DOHH2 (cell line): ENCODE data around the gene DDX41.

Source experiments
- H3F3A ChIP-seq: fragments of 200-600 bp; sonication (generic), shearing (Covaris generic); 2 replicates; pipeline ENCODE4 v1.6.0; 2016; ENCODE audit warnings: antibody characterized with exemption, mild to moderate bottlenecking; ENCODE audit not compliant: control insufficient read depth, insufficient read depth
- H3K27ac ChIP-seq: fragments of 200-600 bp; sonication (generic); 2 replicates; pipeline ENCODE4 v1.5.1; 2014; ENCODE audit warnings: low read depth, mild to moderate bottlenecking, low read length, moderate library complexity
- H3K27me3 ChIP-seq: fragments of 200-600 bp; sonication (generic); 2 replicates; pipeline ENCODE4 v1.6.1; 2014; ENCODE audit warnings: mild to moderate bottlenecking, low read length, mixed read lengths; ENCODE audit not compliant: control insufficient read depth
- H3K36me3 ChIP-seq: fragments of 200-600 bp; sonication (generic); 2 replicates; pipeline ENCODE4 v1.6.1; 2014; ENCODE audit warnings: mild to moderate bottlenecking, low read length, moderate library complexity, mixed read lengths; ENCODE audit not compliant: control insufficient read depth
- H3K4me1 ChIP-seq: fragments of 200-600 bp; sonication (generic); 2 replicates; pipeline ENCODE4 v1.6.1; 2014; ENCODE audit warnings: mild to moderate bottlenecking, low read length, mixed read lengths; ENCODE audit not compliant: control insufficient read depth
- H3K4me2 ChIP-seq: fragments of 200-600 bp; sonication (generic); 2 replicates; pipeline ENCODE4 v1.6.0; 2014; ENCODE audit warnings: mild to moderate bottlenecking, low read length, moderate library complexity
- H3K4me3 ChIP-seq: fragments of 200-600 bp; sonication (generic); 2 replicates; pipeline ENCODE4 v1.5.1; 2014; ENCODE audit warnings: mild to moderate bottlenecking, low read length, mixed read lengths
- H3K79me2 ChIP-seq: fragments of 200-600 bp; sonication (generic); 2 replicates; pipeline ENCODE4 v1.6.1; 2014; ENCODE audit warnings: mild to moderate bottlenecking, low read length, mixed read lengths; ENCODE audit not compliant: control insufficient read depth
- H3K9me2 ChIP-seq: fragments of 200-600 bp; sonication (generic); replicated peaks from 2 replicates; pipeline ENCODE4 v1.6.1; 2014; ENCODE audit warnings: mild to moderate bottlenecking, low read length, mixed read lengths; ENCODE audit not compliant: control insufficient read depth
- H3K9me3 ChIP-seq: fragments of 200-600 bp; sonication (generic); 2 replicates; pipeline ENCODE4 v1.6.1; 2014; ENCODE audit warnings: antibody characterized with exemption, low read length, mixed read lengths; ENCODE audit not compliant: control insufficient read depth, insufficient read depth
- H4K20me1 ChIP-seq: fragments of 200-600 bp; sonication (generic); 2 replicates; pipeline ENCODE4 v1.6.0; 2014; ENCODE audit warnings: low read depth, mild to moderate bottlenecking, antibody characterized with exemption, low read length, moderate library complexity; ENCODE audit not compliant: control insufficient read depth, insufficient read depth
- EZH2phosphoT487 ChIP-seq: fragments of 200-600 bp; sonication (generic); IDR thresholded peaks from 2 replicates; pipeline ENCODE4 v1.6.1; 2017; ENCODE audit warnings: borderline replicate concordance, mild to moderate bottlenecking, antibody characterized with exemption, low read length, moderate library complexity, mixed read lengths
- TF ChIP-seq, protein P1 (sequence below): fragments of 200-600 bp; sonication (generic); IDR thresholded peaks from one replicate; pipeline ENCODE4 v1.5.1; 2014; ENCODE audit warnings: antibody characterized with exemption, mild to moderate bottlenecking, low read depth, low read length; ENCODE audit not compliant: poor library complexity, severe bottlenecking

DDX41 gene

DNA sequence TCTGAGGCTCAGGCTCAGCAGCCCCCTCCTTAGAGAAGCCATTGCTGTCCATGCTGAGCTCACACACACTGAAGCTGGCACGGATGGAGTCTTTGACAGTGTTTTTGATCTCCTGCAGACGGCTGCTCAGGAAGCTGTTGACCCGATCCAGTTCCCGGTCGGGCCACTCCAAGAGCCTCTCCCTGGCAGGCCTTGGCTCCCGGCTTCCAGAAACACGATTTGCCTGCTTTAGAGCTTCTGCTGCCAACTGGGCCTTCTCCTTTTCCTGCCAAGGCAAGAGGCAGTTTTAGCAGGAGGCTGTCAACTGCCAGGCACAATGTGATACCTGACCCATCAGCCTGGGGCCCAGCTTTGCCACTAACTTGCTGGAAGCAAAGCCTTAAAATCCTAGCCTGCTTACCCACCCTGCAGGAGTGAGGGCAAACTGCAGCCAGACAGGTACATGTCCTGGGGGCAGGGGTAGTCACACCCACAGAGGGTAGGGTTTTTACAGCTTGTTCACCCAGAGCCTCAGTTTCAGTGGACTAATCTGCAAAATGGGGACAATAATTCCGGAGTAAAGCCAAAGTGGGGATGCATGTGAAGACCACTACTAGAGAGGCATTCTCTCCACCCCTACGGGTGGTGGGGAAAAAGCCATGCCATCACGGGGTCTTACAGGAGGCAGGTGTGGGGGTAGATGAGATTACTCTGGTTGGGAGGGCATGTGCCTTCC, 8.3 kb upstream of the DDX41 start:
- Histone ChIP-seq H3K9me2 (no peaks in the 10 kb centered on the region), H3K79me2 (peaks cover 11% of the 10 kb centered on the region), H3K27ac (no peak overlapping the region), H3F3A (no peaks in the 10 kb centered on the region), H3K4me2 (no peak overlapping the region), H3K9me3 (no peaks in the 10 kb centered on the region), H4K20me1 (no peaks in the 10 kb centered on the region), H3K4me1 (peaks cover 19% of the 10 kb centered on the region), H3K36me3 (peaks cover 80% of the 10 kb centered on the region), H3K4me3 (no peak overlapping the region), H3K27me3 (no peaks in the 10 kb centered on the region)
- TF ChIP-seq, protein P1, sequence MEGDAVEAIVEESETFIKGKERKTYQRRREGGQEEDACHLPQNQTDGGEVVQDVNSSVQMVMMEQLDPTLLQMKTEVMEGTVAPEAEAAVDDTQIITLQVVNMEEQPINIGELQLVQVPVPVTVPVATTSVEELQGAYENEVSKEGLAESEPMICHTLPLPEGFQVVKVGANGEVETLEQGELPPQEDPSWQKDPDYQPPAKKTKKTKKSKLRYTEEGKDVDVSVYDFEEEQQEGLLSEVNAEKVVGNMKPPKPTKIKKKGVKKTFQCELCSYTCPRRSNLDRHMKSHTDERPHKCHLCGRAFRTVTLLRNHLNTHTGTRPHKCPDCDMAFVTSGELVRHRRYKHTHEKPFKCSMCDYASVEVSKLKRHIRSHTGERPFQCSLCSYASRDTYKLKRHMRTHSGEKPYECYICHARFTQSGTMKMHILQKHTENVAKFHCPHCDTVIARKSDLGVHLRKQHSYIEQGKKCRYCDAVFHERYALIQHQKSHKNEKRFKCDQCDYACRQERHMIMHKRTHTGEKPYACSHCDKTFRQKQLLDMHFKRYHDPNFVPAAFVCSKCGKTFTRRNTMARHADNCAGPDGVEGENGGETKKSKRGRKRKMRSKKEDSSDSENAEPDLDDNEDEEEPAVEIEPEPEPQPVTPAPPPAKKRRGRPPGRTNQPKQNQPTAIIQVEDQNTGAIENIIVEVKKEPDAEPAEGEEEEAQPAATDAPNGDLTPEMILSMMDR, result no peak
- TF ChIP-seq EZH2phosphoT487, result no peak

DNA sequence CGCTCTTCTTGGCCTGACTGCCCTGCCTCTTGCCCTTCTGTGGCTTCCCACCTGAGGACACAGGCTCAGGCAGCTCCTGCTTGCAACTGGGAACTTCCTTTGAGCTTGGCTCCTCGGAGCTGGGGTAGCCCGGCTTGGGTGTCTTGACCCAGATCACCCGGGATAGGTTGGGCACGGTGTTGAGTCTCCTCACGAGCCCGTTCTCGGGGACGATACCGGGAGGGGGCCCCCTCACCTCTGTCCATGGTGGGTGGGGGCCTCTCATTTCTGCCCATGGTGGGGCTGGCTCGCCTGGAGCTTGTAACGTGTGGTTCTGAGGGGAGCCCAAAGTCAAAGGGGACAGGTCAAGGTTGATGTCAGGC, 7.8 kb upstream of the DDX41 start:
- Histone ChIP-seq H3K27ac (no peak overlapping the region), H3K9me3 (no peaks in the 10 kb centered on the region), H3K4me3 (no peak overlapping the region), H4K20me1 (0 out of 2 replicates have a peak, but pooled peaks cover 2% of the 10 kb centered on the region), H3K4me2 (no peak overlapping the region), H3K4me1 (peaks cover 25% of the 10 kb centered on the region), H3K27me3 (no peaks in the 10 kb centered on the region), H3K79me2 (peaks cover 17% of the 10 kb centered on the region), H3K9me2 (no peaks in the 10 kb centered on the region), H3F3A (0 out of 2 replicates have a peak, but pooled peaks cover 3% of the 10 kb centered on the region), H3K36me3 (peaks cover 82% of the 10 kb centered on the region)
- no peak for TF ChIP-seq EZH2phosphoT487
- TF ChIP-seq, protein P1, result no peak

DNA sequence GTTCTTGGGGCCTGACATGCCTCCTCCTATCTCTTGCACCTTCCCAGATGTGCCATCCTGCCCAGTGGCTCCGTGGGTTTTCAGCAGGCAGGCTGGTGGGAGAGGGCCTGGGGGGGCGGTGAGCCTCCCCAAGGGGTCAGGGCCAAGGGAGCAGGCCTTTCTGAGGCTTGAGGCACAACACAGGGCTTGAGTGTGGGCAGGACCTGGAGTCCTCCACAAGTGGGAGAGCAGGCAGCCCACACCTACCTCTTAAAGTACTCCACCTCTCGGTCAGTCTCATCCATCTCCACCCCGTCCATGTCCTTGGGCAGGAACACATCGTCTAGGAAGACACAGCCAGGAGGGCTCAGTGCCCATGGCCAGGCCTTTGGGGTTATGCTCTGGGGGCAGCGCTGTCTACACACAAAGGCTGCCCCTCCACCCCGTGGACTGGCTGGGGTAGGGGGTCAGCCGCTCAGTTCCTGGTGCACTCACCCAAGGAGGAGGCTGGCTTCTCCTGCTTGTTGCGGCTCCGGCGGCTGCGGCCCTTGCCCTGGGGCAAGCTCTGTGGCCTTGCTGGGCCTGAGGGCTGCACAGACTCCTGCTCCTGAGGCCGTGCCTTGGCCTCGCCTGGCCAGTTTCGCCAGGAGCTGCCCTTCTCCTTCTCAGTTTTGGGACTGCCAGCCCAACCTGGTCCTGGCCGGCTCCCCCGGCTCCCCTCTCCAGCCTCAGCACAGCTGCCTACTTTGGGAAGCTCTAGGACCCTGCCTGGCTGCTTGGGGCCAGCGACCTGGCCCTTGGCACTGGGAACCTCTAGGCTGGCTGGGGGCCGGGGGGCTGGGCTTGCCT, 7.2 kb upstream of the DDX41 start:
- 0 out of 2 replicates have a peak, but pooled peaks cover 3% of the 10 kb centered on the region for H3F3A ChIP-seq
- no peaks in the 10 kb centered on the region for H3K9me3 ChIP-seq
- no peak for TF ChIP-seq EZH2phosphoT487
- TF ChIP-seq, protein P1, result no peak
- no peak overlapping the region for H3K27ac ChIP-seq
- 0 out of 2 replicates have a peak, but pooled peaks cover 3% of the 10 kb centered on the region for H4K20me1 ChIP-seq
- no peaks in the 10 kb centered on the region for H3K27me3 ChIP-seq
- H3K4me1 ChIP-seq, result peaks cover 31% of the 10 kb centered on the region
- no peak overlapping the region for H3K4me2 ChIP-seq
- H3K79me2 ChIP-seq, result peaks cover 23% of the 10 kb centered on the region
- no peak overlapping the region for H3K4me3 ChIP-seq
- peaks cover 82% of the 10 kb centered on the region for H3K36me3 ChIP-seq
- H3K9me2 ChIP-seq, result no peaks in the 10 kb centered on the region
